MM.1S (cell line): Measurements from ENCODE around the gene APC2.

Source experiments
- DNase-seq: peaks from one replicate; pipeline ENCODE4 v3.0.0-alpha.2; 2015
- H2AFZ ChIP-seq: fragments of 300-600 bp; sonication (generic); 2 replicates; pipeline ENCODE4 v1.6.0; 2016; ENCODE audit warnings: antibody characterized with exemption, low read length
- H3F3A ChIP-seq: fragments of 300-600 bp; sonication (generic); 2 replicates; pipeline ENCODE4 v1.6.1; 2016; ENCODE audit warnings: mild to moderate bottlenecking, antibody characterized with exemption, low read length, moderate library complexity, mixed read lengths; ENCODE audit not compliant: insufficient read depth
- H3K27ac ChIP-seq: fragments of 300-600 bp; sonication (generic); 2 replicates; pipeline ENCODE4 v1.5.1; 2016; ENCODE audit warnings: mild to moderate bottlenecking, low read length
- H3K27me3 ChIP-seq: fragments of 300-600 bp; sonication (generic); replicated peaks from 2 replicates; pipeline ENCODE4 v1.6.0; 2016; ENCODE audit warnings: low read length; ENCODE audit not compliant: insufficient read depth
- H3K36me3 ChIP-seq: fragments of 300-600 bp; sonication (generic); replicated peaks from 2 replicates; pipeline ENCODE4 v1.6.1; 2016; ENCODE audit warnings: mild to moderate bottlenecking, low read length, mixed read lengths; ENCODE audit not compliant: insufficient read depth
- H3K4me1 ChIP-seq: fragments of 300-600 bp; sonication (generic); 2 replicates; pipeline ENCODE4 v1.6.1; 2016; ENCODE audit warnings: low read length, mixed read lengths
- H3K4me2 ChIP-seq: fragments of 300-600 bp; sonication (generic); 2 replicates; pipeline ENCODE4 v1.6.0; 2016; ENCODE audit warnings: low read depth, low read length
- H3K4me3 ChIP-seq: fragments of 300-600 bp; sonication (generic); 2 replicates; pipeline ENCODE4 v1.5.1; 2016; ENCODE audit warnings: low read length, mixed read lengths
- H3K79me2 ChIP-seq: fragments of 300-600 bp; sonication (generic); 2 replicates; pipeline ENCODE4 v1.6.1; 2016; ENCODE audit warnings: mixed run types, low read length, mixed read lengths
- H3K9ac ChIP-seq: fragments of 300-600 bp; sonication (generic); 2 replicates; pipeline ENCODE4 v1.6.1; 2016; ENCODE audit warnings: low read length, mixed read lengths
- H3K9me2 ChIP-seq: fragments of 300-600 bp; sonication (generic); replicated peaks from 2 replicates; pipeline ENCODE4 v1.6.1; 2016; ENCODE audit warnings: mild to moderate bottlenecking, low read length, mixed read lengths; ENCODE audit not compliant: insufficient read depth
- H3K9me3 ChIP-seq: fragments of 300-600 bp; sonication (generic); replicated peaks from 2 replicates; pipeline ENCODE4 v1.6.1; 2016; ENCODE audit warnings: mild to moderate bottlenecking, low read length, mixed read lengths; ENCODE audit not compliant: insufficient read depth
- H4K20me1 ChIP-seq: fragments of 300-600 bp; sonication (generic); 2 replicates; pipeline ENCODE4 v1.6.1; 2016; ENCODE audit warnings: mild to moderate bottlenecking, low read length, moderate library complexity, mixed read lengths; ENCODE audit not compliant: insufficient read depth
- CTCF ChIP-seq: fragments of 300-600 bp; sonication (generic); IDR thresholded peaks from 2 replicates; pipeline ENCODE4 v1.5.1; 2016; ENCODE audit warnings: antibody characterized with exemption, low read length, mixed read lengths
- EZH2 ChIP-seq: fragments of 300-600 bp; sonication (generic); optimal IDR thresholded peaks from 2 replicates; pipeline ENCODE3; 2017; ENCODE audit warnings: low read depth, mild to moderate bottlenecking, antibody characterized with exemption, low read length, mixed read lengths
- EZH2phosphoT487 ChIP-seq: fragments of 300-600 bp; sonication (generic); IDR thresholded peaks from 2 replicates; pipeline ENCODE4 v1.6.1; 2018; ENCODE audit warnings: antibody characterized with exemption, low read length

Gene APC2

DNA sequence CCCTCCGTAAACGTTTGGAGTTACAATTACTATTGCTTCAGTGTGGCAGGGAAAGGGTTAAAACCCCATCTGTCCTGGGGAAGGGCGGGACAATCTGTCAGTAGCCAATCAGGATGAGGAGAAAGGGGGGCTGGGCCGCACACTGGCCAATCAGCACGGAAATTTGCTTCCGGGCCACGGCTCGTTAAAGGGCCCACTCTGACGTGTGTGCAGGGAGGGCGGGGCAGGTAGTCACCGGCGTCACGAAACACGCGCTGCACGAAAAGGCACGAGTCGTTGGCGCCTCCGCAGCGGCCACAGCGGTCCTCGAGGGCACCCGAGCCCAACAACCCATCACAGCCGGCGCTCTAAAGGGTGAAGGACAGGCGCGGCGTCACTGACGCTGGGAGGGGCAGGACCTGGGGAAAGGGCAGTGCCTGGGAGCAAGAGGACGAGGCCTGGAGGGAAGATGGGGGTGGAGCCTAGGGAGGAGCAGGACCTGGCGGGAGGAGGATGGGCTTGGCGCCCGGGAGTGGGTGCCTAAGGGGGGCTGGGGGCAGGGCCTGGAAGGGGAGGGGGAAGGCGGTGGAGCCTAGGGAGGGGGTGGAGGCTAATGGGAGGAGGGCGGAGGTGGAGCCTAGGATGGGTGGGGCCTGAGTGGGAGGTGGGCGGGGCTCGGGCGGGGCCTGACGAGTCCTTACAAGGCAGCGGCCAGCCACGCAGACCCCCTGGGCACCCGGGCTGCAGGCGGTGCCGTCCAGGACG, 58.0 kb downstream of the APC2 start:
- H3F3A ChIP-seq, result no peaks in the 10 kb centered on the region
- H3K9me3 ChIP-seq, result no peaks in the 10 kb centered on the region
- no peak overlapping the region for H3K9ac ChIP-seq
- no peak overlapping the region for H3K27ac ChIP-seq
- H3K9me2 ChIP-seq, result no peaks in the 10 kb centered on the region
- 0 out of 2 replicates have a peak overlapping the region, but pooled peaks have one; percentile 65 for H2AFZ ChIP-seq
- H4K20me1 ChIP-seq, result no peaks in the 10 kb centered on the region
- TF ChIP-seq EZH2phosphoT487, result no peak
- no peak for TF ChIP-seq CTCF
- no peak for TF ChIP-seq EZH2
- peaks cover 2% of the 10 kb centered on the region; the same call in 1 of the 2 replicates for H3K4me1 ChIP-seq
- H3K36me3 ChIP-seq, result no peaks in the 10 kb centered on the region
- peak overlapping the region; percentile 71 for H3K4me2 ChIP-seq
- no peaks in the 10 kb centered on the region for H3K79me2 ChIP-seq
- H3K4me3 ChIP-seq, result peak overlapping the region; percentile 37; the same call in 1 of the 2 replicates
- peaks cover 81% of the 10 kb centered on the region for H3K27me3 ChIP-seq
- DNase-seq, result peak; percentile 73

DNA sequence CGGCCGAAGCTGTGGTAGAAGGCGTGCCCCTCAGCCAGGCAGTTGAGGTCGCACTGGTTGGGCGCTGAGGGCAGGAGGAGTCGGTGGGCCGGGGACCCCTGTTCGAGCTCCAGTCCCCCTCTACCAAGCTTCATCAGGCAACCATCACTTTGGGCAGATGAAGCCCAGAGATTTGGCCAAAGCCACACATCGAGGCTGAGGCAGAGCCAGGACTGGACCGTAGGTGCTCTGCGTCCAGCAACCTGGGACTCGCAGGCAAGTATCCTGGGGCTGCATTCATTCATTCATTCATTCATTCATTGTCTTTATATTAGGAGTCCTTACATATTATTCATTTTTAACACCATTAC, 58.6 kb downstream of the APC2 start:
- Histone ChIP-seq H3K4me2 (no peak overlapping the region), H3K27ac (no peak overlapping the region), H4K20me1 (no peaks in the 10 kb centered on the region), H3K4me1 (peaks cover 2% of the 10 kb centered on the region; the same call in 1 of the 2 replicates), H3K79me2 (no peaks in the 10 kb centered on the region), H3K9me3 (no peaks in the 10 kb centered on the region), H3F3A (no peaks in the 10 kb centered on the region), H2AFZ (no peak overlapping the region), H3K36me3 (no peaks in the 10 kb centered on the region), H3K27me3 (peaks cover 75% of the 10 kb centered on the region), H3K9ac (no peak overlapping the region), H3K4me3 (no peak overlapping the region), H3K9me2 (no peaks in the 10 kb centered on the region)
- DNase-seq, result no peak
- TF ChIP-seq CTCF (no peak), EZH2 (no peak), EZH2phosphoT487 (no peak)

GRCh38 chr19:1509602-1510441, 59.9 kb downstream of the APC2 start:
- Histone ChIP-seq H2AFZ (no peak overlapping the region), H3K79me2 (no peaks in the 10 kb centered on the region), H3K4me2 (no peak overlapping the region), H3K4me1 (peaks cover 2% of the 10 kb centered on the region; the same call in 1 of the 2 replicates), H4K20me1 (no peaks in the 10 kb centered on the region), H3K36me3 (no peaks in the 10 kb centered on the region), H3K4me3 (no peak overlapping the region), H3K9ac (no peak overlapping the region), H3K27ac (no peak overlapping the region), H3K27me3 (peaks cover 67% of the 10 kb centered on the region), H3K9me3 (no peaks in the 10 kb centered on the region), H3K9me2 (no peaks in the 10 kb centered on the region), H3F3A (no peaks in the 10 kb centered on the region)
- TF ChIP-seq EZH2phosphoT487 (no peak), CTCF (no peak), EZH2 (no peak)
- DNase-seq, result no peak
